H1 (cell line): ENCODE data around the gene CASS4. TPM values are rescaled to one million over a fixed set of nuclear protein-coding genes. Genes with fewer than 3 reads are reported as not detected.

Source experiments
- CTCF ChIA-PET: fragments of 300-600 bp; sonication (Branson Sonifier 250); formaldehyde crosslinking; loops from one replicate; lab custom pipeline; 2021; ENCODE audit not compliant: partially characterized antibody; lab: Charles Lee
- POLR2A ChIA-PET: fragments of 300-600 bp; sonication (Branson Sonifier 250); formaldehyde crosslinking; loops from one replicate; lab custom pipeline; 2021; ENCODE audit warnings: inconsistent platforms; ENCODE audit not compliant: partially characterized antibody; lab: Charles Lee
- DNase-seq, 2 experiments: peaks; one replicate each; pipeline versions ENCODE4 v3.0.0 to v3.0.0-alpha.2; 2010 to 2022; ENCODE audit warnings: low spot score in 2 of 2, low read depth in 1 of 2, mixed read lengths in 1 of 2
- FAIRE-seq: peaks from 2 replicates; lab custom pipeline; 2011; peaks lifted over from hg19 to GRCh38; lab: Jason Lieb, UNC
- H2AFZ ChIP-seq: 2 replicates; pipeline ENCODE4 v1.8.1; 2012; ENCODE audit warnings: low read length, inconsistent platforms
- H2AK5ac ChIP-seq: 2 replicates; pipeline ENCODE4 v1.6.1; 2013; ENCODE audit warnings: low read depth, low read length
- H2BK120ac ChIP-seq: replicated peaks from 2 replicates; pipeline ENCODE3; 2013; ENCODE audit warnings: low read depth, low read length, inconsistent platforms
- H2BK12ac ChIP-seq: 2 replicates; pipeline ENCODE4 v1.6.1; 2013; ENCODE audit warnings: low read depth, low read length
- H2BK15ac ChIP-seq: 2 replicates; pipeline ENCODE4 v1.6.1; 2013; ENCODE audit warnings: low read length
- H2BK20ac ChIP-seq: 2 replicates; pipeline ENCODE4 v1.6.1; 2013; ENCODE audit warnings: low read length
- H2BK5ac ChIP-seq: 2 replicates; pipeline ENCODE4 v1.6.1; 2013; ENCODE audit warnings: low read depth, low read length
- H3K14ac ChIP-seq: 2 replicates; pipeline ENCODE4 v1.6.1; 2013; ENCODE audit warnings: inconsistent platforms; ENCODE audit not compliant: insufficient read length
- H3K18ac ChIP-seq: 2 replicates; pipeline ENCODE4 v1.6.1; 2013; ENCODE audit warnings: low read length; ENCODE audit errors: extremely low read depth
- H3K23ac ChIP-seq: 2 replicates; pipeline ENCODE4 v1.6.1; 2013; ENCODE audit warnings: inconsistent platforms; ENCODE audit not compliant: insufficient read length
- H3K23me2 ChIP-seq: 2 replicates; pipeline ENCODE4 v1.6.1; 2013; ENCODE audit warnings: low read depth, low read length
- H3K27ac ChIP-seq: 2 replicates; pipeline ENCODE4 v1.6.1; 2011; ENCODE audit warnings: low read depth, low read length, inconsistent platforms
- H3K27me3 ChIP-seq, 4 experiments: replicated peaks in 1 of 4; 1 replicate in 1 of 4; 2 replicates in 3 of 4; pipeline versions ENCODE4 v1.6.1 to v1.8.1; 2011 to 2013; ENCODE audit warnings: low read length in 3 of 4, mild to moderate bottlenecking in 3 of 4, inconsistent platforms in 2 of 4, mixed read lengths in 2 of 4, moderate library complexity in 1 of 4; ENCODE audit not compliant: control insufficient read depth in 3 of 4, insufficient read depth in 3 of 4; ENCODE audit errors: extremely low read depth in 1 of 4
- H3K36me3 ChIP-seq, 4 experiments: 2 replicates each; pipeline versions ENCODE4 v1.6.1 to v1.8.1; 2011 to 2013; ENCODE audit warnings: mild to moderate bottlenecking in 4 of 4, low read length in 3 of 4, moderate library complexity in 2 of 4, control low read depth in 1 of 4, inconsistent platforms in 1 of 4; ENCODE audit not compliant: insufficient read depth in 4 of 4, control insufficient read depth in 2 of 4
- H3K4ac ChIP-seq: replicated peaks from 2 replicates; pipeline ENCODE3; 2013; ENCODE audit warnings: low read length, low read depth, mixed read lengths, inconsistent platforms; ENCODE audit not compliant: insufficient read length
- H3K4me1 ChIP-seq, 4 experiments: replicated peaks in 1 of 4; 1 replicate in 1 of 4; 2 replicates in 3 of 4; pipeline versions ENCODE4 v1.6.1 to v1.8.1; 2011 to 2013; ENCODE audit warnings: low read length in 3 of 4, inconsistent platforms in 2 of 4, mixed read lengths in 1 of 4; ENCODE audit not compliant: insufficient read depth in 4 of 4, control insufficient read depth in 3 of 4
- H3K4me2 ChIP-seq, 2 experiments: 2 replicates each; pipeline versions ENCODE4 v1.6.1 to v1.8.1; 2011 to 2013; ENCODE audit warnings: low read depth in 2 of 2, low read length in 2 of 2, control low read depth in 1 of 2, inconsistent platforms in 1 of 2, mild to moderate bottlenecking in 1 of 2; ENCODE audit not compliant: insufficient read depth in 1 of 2
- H3K4me3 ChIP-seq, 4 experiments: fragments of 200-600, 300-600 bp in 1 of 4; sonication (generic), shearing (Covaris generic), sonication (Bioruptor Twin) in 1 of 4; 2 replicates each; pipeline versions ENCODE4 v1.5.1 to v1.8.1; 2011 to 2016; ENCODE audit warnings: low read length in 4 of 4, low read depth in 3 of 4, control low read depth in 2 of 4, inconsistent platforms in 2 of 4, mild to moderate bottlenecking in 2 of 4, mixed read lengths in 1 of 4, moderate library complexity in 1 of 4; ENCODE audit not compliant: insufficient read depth in 2 of 4; ENCODE audit errors: extremely low read depth in 1 of 4
- H3K56ac ChIP-seq: replicated peaks from 2 replicates; pipeline ENCODE3; 2013; ENCODE audit warnings: low read depth, mild to moderate bottlenecking, mixed read lengths, low read length, inconsistent platforms; ENCODE audit not compliant: insufficient read length
- H3K79me1 ChIP-seq: 2 replicates; pipeline ENCODE4 v1.6.1; 2013; ENCODE audit warnings: low read depth, low read length, control low read depth
- H3K79me2 ChIP-seq, 2 experiments: 2 replicates each; pipeline versions ENCODE4 v1.6.1 to v1.8.1; 2012 to 2013; ENCODE audit warnings: low read length in 2 of 2, mild to moderate bottlenecking in 2 of 2, inconsistent platforms in 1 of 2; ENCODE audit not compliant: insufficient read depth in 2 of 2, control insufficient read depth in 1 of 2
- H3K9ac ChIP-seq, 4 experiments: replicated peaks in 1 of 4; 1 replicate in 1 of 4; 2 replicates in 3 of 4; pipeline versions ENCODE4 v1.6.1 to v1.8.1; 2011 to 2013; ENCODE audit warnings: low read depth in 3 of 4, low read length in 3 of 4, control low read depth in 2 of 4, mild to moderate bottlenecking in 2 of 4, moderate library complexity in 2 of 4, inconsistent platforms in 1 of 4; ENCODE audit errors: extremely low read depth in 1 of 4
- H3K9me3 ChIP-seq, 2 experiments: 2 replicates each; pipeline versions ENCODE4 v1.6.1 to v1.8.1; 2012 to 2013; ENCODE audit warnings: mild to moderate bottlenecking in 2 of 2, moderate library complexity in 2 of 2, control low read depth in 1 of 2, inconsistent platforms in 1 of 2, low read depth in 1 of 2, low read length in 1 of 2, mixed read lengths in 1 of 2; ENCODE audit not compliant: insufficient read depth in 2 of 2
- H4K20me1 ChIP-seq, 2 experiments: replicated peaks in 1 of 2; 2 replicates each; pipeline versions ENCODE3 to v1.8.1; 2011 to 2013; ENCODE audit warnings: inconsistent platforms in 2 of 2, low read length in 2 of 2, mild to moderate bottlenecking in 1 of 2; ENCODE audit not compliant: insufficient read depth in 2 of 2, control insufficient read depth in 1 of 2
- H4K5ac ChIP-seq: 2 replicates; pipeline ENCODE4 v1.6.1; 2013; ENCODE audit warnings: low read length, low read depth, mixed read lengths, inconsistent platforms; ENCODE audit not compliant: insufficient read length
- H4K8ac ChIP-seq: 2 replicates; pipeline ENCODE4 v1.8.0; 2013; ENCODE audit warnings: mild to moderate bottlenecking, moderate library complexity, low read length, inconsistent platforms; ENCODE audit not compliant: insufficient read depth; ENCODE audit errors: extremely low read depth
- H4K91ac ChIP-seq: replicated peaks from 2 replicates; pipeline ENCODE3; 2013; ENCODE audit warnings: low read length, mixed read lengths, inconsistent platforms; ENCODE audit not compliant: insufficient read length
- BCL11A ChIP-seq, 2 experiments: IDR thresholded peaks; one replicate each; pipeline ENCODE4 v1.6.1; 2011; ENCODE audit warnings: low read depth in 2 of 2, low read length in 2 of 2, mild to moderate bottlenecking in 2 of 2
- CHD2 ChIP-seq: IDR thresholded peaks from 2 replicates; pipeline ENCODE4 v1.6.1; 2012; ENCODE audit warnings: low read length, improper control_type of control experiment
- EGR1 ChIP-seq: IDR thresholded peaks from 2 replicates; pipeline ENCODE4 v1.6.1; 2011; ENCODE audit warnings: low read depth, low read length, borderline replicate concordance
- JUN ChIP-seq: IDR thresholded peaks from 2 replicates; pipeline ENCODE4 v1.6.1; 2011; ENCODE audit warnings: low read depth, mild to moderate bottlenecking, improper control_type of control experiment, low read length
- NANOG ChIP-seq: IDR thresholded peaks from 2 replicates; pipeline ENCODE4 v1.6.1; 2011; ENCODE audit warnings: low read length, low read depth, mild to moderate bottlenecking, inconsistent platforms; ENCODE audit not compliant: insufficient read depth, poor library complexity, severe bottlenecking
- NRF1 ChIP-seq: IDR thresholded peaks from 2 replicates; pipeline ENCODE4 v1.6.1; 2011; ENCODE audit warnings: mild to moderate bottlenecking, low read depth, low read length, improper control_type of control experiment
- PHF8 ChIP-seq: fragments of 200-600 bp; sonication (generic); conservative IDR thresholded peaks from 2 replicates; pipeline ENCODE4 v1.7.1; 2012; ENCODE audit warnings: low read depth, mild to moderate bottlenecking, inconsistent platforms, low read length, moderate library complexity
- POLR2AphosphoS5 ChIP-seq: IDR thresholded peaks from 2 replicates; pipeline ENCODE4 v1.6.1; 2011; ENCODE audit warnings: low read depth, low read length
- SP4 ChIP-seq: IDR thresholded peaks from 2 replicates; pipeline ENCODE4 v1.6.1; 2012; ENCODE audit warnings: low read length, inconsistent platforms
- TBP ChIP-seq: IDR thresholded peaks from 2 replicates; pipeline ENCODE4 v1.6.1; 2011; ENCODE audit warnings: low read depth, low read length, improper control_type of control experiment
- TEAD4 ChIP-seq: IDR thresholded peaks from 2 replicates; pipeline ENCODE4 v1.6.1; 2012; ENCODE audit warnings: low read depth, low read length, inconsistent platforms, mixed read lengths
- WGBS, 2 experiments: shearing (Covaris generic) in 1 of 2; methylation state at CpG; one replicate each; pipeline versions ENCODE4 v1.1.6 to v1.1.7; 2013 to 2015; ENCODE audit warnings: low lambda C conversion rate in 2 of 2, mixed read lengths in 2 of 2, inconsistent platforms in 1 of 2, low coverage in 1 of 2, missing lambda C conversion rate in 1 of 2; ENCODE audit not compliant: insufficient replicate concordance in 2 of 2, insufficient coverage in 1 of 2, insufficient read length in 1 of 2; ENCODE audit errors: extremely low coverage in 1 of 2, missing lambda C conversion rate in 1 of 2; 5-methylcytosine and 5-hydroxymethylcytosine counted together
- polyA plus RNA-seq, 7 experiments: library from polyadenylated mRNA; depleted of rRNA in 3 of 7; stranded (reverse) in 5 of 7; unstranded in 2 of 7; fragments of >200 nt in 5 of 7; fragments of 200-250 nt in 2 of 7; gene quantifications; 1 replicate in 5 of 7; 2 replicates in 1 of 7; 4 replicates in 1 of 7; pipeline versions ENCODE4 v1.2.1 to v1.2.3, GENCODE V29; 2011 to 2013; ENCODE audit warnings: missing spikeins in 2 of 7, mixed read lengths in 2 of 7
- total RNA-seq: library from RNA; stranded (reverse); fragmentation: NEBNext Ultra II Directional; extraction: Animal tissue kit (Norgen Biotek cat#: 25700); gene quantifications from 2 replicates; pipeline ENCODE4 v1.2.1, GENCODE V29; 2021
- TF ChIP-seq, protein P1 (sequence below): IDR thresholded peaks from 2 replicates; pipeline ENCODE4 v1.6.1; 2011; ENCODE audit warnings: low read length, improper control_type of control experiment
- TF ChIP-seq, protein P2 (sequence below): IDR thresholded peaks from 2 replicates; pipeline ENCODE4 v1.6.1; 2012; ENCODE audit warnings: inconsistent platforms

CASS4 gene
- total and polyA plus RNA-seq, 2 of the 8 experiments (the other 6 are each of a cell fraction or from before 2014, with no cell fraction given) = not detected

DNA sequence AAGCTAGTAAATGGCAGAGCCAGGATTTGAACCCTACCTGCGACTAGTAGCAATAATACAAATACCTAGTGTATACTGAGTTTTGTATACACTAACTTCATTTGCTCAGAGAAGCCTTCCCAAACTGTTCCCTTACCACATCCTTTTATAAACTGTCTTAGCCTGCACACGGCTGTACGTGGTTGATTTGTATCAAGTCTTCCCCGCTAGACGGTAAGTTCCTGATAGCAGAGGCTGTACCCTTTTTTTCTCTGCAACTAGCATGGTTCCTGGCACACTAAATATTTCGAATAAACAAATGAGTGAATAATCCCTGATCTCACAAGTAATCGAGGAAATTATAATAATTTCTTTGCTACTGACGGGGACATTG is 57.0 kb downstream of the CASS4 start:
- Histone ChIP-seq H4K91ac (no peak overlapping the region), H3K9ac (peak overlapping the region; percentile 68 to 79 (median 71); a peak in 6 of 7 replicates), H4K20me1 (peaks cover 0 to 5% of the 10 kb centered on the region in 2 experiments), H2BK5ac (no peak overlapping the region), H2BK12ac (no peak overlapping the region), H2BK20ac (no peak overlapping the region), H3K36me3 (peaks cover 0 to 8% (median 4%) of the 10 kb centered on the region in 4 experiments; a peak in 4 of 8 replicates), H2BK15ac (no peak overlapping the region), H3K23ac (no peak overlapping the region), H4K8ac (no peak overlapping the region), H3K79me1 (peaks cover 5% of the 10 kb centered on the region), H3K4me2 (peak overlapping the region; percentile 77 to 83), H3K23me2 (peaks cover 6% of the 10 kb centered on the region), H3K4me3 (peak overlapping the region; percentile 85 to 97 (median 94)), H2AK5ac (no peak overlapping the region), H2BK120ac (no peak overlapping the region), H3K18ac (no peak overlapping the region), H3K27me3 (no peaks in the 10 kb centered on the region), H3K56ac (no peak overlapping the region), H3K14ac (no peak overlapping the region), H3K27ac (no peak overlapping the region), H4K5ac (no peak overlapping the region), H2AFZ (no peak overlapping the region), H3K4me1 (no peaks in the 10 kb centered on the region; a peak in 1 of 7 replicates), H3K9me3 (no peaks in the 10 kb centered on the region), H3K79me2 (peaks cover 3 to 21% of the 10 kb centered on the region in 2 experiments; a peak in 3 of 4 replicates), H3K4ac (no peak overlapping the region)
- POLR2A ChIA-PET = interaction anchor here (1.7 kb wide), 1 partner anchor 77 kb away, joined by 6 read pairs; the partner anchor contains the start of genes AURKA and CSTF1
- WGBS, 2 experiments = 41% methylated on average over 8 of the region's 8 CpGs; no CpG with 5 or more reads in 1 of the 2 experiments
- CTCF ChIA-PET = interaction anchor here (0.6 to 1.1 kb wide), 2 partner anchors 71 to 1572 kb away, joined by 3 read pairs; no protein-coding TSS in a partner anchor
- no peak for FAIRE-seq
- no peak for DNase-seq
- TF ChIP-seq, protein P1, sequence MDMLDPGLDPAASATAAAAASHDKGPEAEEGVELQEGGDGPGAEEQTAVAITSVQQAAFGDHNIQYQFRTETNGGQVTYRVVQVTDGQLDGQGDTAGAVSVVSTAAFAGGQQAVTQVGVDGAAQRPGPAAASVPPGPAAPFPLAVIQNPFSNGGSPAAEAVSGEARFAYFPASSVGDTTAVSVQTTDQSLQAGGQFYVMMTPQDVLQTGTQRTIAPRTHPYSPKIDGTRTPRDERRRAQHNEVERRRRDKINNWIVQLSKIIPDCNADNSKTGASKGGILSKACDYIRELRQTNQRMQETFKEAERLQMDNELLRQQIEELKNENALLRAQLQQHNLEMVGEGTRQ = no peak
- TF ChIP-seq POLR2AphosphoS5 (no peak), JUN (no peak), TBP (no peak), PHF8 (no peak), NRF1 (no peak), EGR1 (no peak), TEAD4 (no peak), CHD2 (no peak), NANOG (no peak), SP4 (no peak), BCL11A (IDR thresholded peaks at IDR 0.05; ENCODE audit: low read depth in 2 of 2, low read length in 2 of 2) (no peak)
- TF ChIP-seq, protein P2, sequence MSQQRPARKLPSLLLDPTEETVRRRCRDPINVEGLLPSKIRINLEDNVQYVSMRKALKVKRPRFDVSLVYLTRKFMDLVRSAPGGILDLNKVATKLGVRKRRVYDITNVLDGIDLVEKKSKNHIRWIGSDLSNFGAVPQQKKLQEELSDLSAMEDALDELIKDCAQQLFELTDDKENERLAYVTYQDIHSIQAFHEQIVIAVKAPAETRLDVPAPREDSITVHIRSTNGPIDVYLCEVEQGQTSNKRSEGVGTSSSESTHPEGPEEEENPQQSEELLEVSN = no peak
